ENCODE results near the gene SUMF2.

- TF ChIP-seq, protein P1, sequence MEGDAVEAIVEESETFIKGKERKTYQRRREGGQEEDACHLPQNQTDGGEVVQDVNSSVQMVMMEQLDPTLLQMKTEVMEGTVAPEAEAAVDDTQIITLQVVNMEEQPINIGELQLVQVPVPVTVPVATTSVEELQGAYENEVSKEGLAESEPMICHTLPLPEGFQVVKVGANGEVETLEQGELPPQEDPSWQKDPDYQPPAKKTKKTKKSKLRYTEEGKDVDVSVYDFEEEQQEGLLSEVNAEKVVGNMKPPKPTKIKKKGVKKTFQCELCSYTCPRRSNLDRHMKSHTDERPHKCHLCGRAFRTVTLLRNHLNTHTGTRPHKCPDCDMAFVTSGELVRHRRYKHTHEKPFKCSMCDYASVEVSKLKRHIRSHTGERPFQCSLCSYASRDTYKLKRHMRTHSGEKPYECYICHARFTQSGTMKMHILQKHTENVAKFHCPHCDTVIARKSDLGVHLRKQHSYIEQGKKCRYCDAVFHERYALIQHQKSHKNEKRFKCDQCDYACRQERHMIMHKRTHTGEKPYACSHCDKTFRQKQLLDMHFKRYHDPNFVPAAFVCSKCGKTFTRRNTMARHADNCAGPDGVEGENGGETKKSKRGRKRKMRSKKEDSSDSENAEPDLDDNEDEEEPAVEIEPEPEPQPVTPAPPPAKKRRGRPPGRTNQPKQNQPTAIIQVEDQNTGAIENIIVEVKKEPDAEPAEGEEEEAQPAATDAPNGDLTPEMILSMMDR (CRISPR knock-in tag; IDR thresholded peaks at IDR 0.05) = no peak
- TF ChIP-seq, protein P2, sequence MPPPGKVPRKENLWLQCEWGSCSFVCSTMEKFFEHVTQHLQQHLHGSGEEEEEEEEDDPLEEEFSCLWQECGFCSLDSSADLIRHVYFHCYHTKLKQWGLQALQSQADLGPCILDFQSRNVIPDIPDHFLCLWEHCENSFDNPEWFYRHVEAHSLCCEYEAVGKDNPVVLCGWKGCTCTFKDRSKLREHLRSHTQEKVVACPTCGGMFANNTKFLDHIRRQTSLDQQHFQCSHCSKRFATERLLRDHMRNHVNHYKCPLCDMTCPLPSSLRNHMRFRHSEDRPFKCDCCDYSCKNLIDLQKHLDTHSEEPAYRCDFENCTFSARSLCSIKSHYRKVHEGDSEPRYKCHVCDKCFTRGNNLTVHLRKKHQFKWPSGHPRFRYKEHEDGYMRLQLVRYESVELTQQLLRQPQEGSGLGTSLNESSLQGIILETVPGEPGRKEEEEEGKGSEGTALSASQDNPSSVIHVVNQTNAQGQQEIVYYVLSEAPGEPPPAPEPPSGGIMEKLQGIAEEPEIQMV (CRISPR knock-in tag; IDR thresholded peaks at IDR 0.05; ENCODE audit: low read depth) = no peak
- TF ChIP-seq RAD51 (IDR thresholded peaks at IDR 0.05; ENCODE audit: borderline replicate concordance) (no peak), MAFG (CRISPR knock-in tag; IDR thresholded peaks at IDR 0.05) (no peak), HMG20A (CRISPR knock-in tag; IDR thresholded peaks at IDR 0.05; ENCODE audit: borderline replicate concordance) (no peak), MLLT10 (CRISPR knock-in tag; IDR thresholded peaks at IDR 0.05) (no peak), SIN3A (IDR thresholded peaks at IDR 0.05; ENCODE audit: borderline replicate concordance, low read depth, low read length) (no peak), MYNN (CRISPR knock-in tag; IDR thresholded peaks at IDR 0.05; ENCODE audit: low read depth) (no peak), ZNF383 (CRISPR knock-in tag; IDR thresholded peaks at IDR 0.05; ENCODE audit: borderline replicate concordance) (no peak), WIZ (CRISPR knock-in tag; IDR thresholded peaks at IDR 0.05) (no peak), JUNB (CRISPR knock-in tag; IDR thresholded peaks at IDR 0.05; ENCODE audit: borderline replicate concordance) (no peak), SNRNP70 (IDR thresholded peaks at IDR 0.05; ENCODE audit: low read depth, low read length) (no peak)
- TF ChIP-seq, protein P3, sequence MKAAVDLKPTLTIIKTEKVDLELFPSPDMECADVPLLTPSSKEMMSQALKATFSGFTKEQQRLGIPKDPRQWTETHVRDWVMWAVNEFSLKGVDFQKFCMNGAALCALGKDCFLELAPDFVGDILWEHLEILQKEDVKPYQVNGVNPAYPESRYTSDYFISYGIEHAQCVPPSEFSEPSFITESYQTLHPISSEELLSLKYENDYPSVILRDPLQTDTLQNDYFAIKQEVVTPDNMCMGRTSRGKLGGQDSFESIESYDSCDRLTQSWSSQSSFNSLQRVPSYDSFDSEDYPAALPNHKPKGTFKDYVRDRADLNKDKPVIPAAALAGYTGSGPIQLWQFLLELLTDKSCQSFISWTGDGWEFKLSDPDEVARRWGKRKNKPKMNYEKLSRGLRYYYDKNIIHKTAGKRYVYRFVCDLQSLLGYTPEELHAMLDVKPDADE (CRISPR knock-in tag; IDR thresholded peaks at IDR 0.05) = no peak
These were observed 10.1 kb upstream of the SUMF2 start for GRCh38 chr7:56053993-56054392.

All from HepG2 (cell line).